B cell (primary cell): ENCODE measurements around the gene TRRAP. TPM values are rescaled to one million over a fixed set of nuclear protein-coding genes. Genes with fewer than 3 reads are reported as not detected.

Source experiments
- ATAC-seq: fragments of 200-7000 bp; cut with Tn5 transposase; one replicate; pipeline ENCODE4 v1.10.0; 2021; ENCODE audit warnings: low read depth, mild to moderate bottlenecking, moderate number of reproducible peaks, moderate library complexity
- CTCF ChIA-PET: fragments of 350-600 bp; sonication (Branson Sonifier 250); formaldehyde crosslinking; loops from one replicate; lab custom pipeline; 2021; ENCODE audit warnings: antibody characterized with exemption, inconsistent platforms; lab: Charles Lee
- POLR2A ChIA-PET: fragments of 350-600 bp; sonication (Branson Sonifier 250); formaldehyde crosslinking; loops from one replicate; lab custom pipeline; 2021; ENCODE audit warnings: antibody characterized with exemption; lab: Charles Lee
- DNase-seq: peaks from one replicate; pipeline ENCODE4 v3.0.0; 2013
- H2AFZ ChIP-seq: 2 replicates; pipeline ENCODE4 v1.6.1; 2012; ENCODE audit warnings: mild to moderate bottlenecking, low read depth, low read length; ENCODE audit not compliant: insufficient read depth, poor library complexity, severe bottlenecking
- H3K27ac ChIP-seq, 2 donors: 1 replicate in 1 of 2; 2 replicates in 1 of 2; pipeline ENCODE4 v1.5.1; 2012 to 2013; ENCODE audit warnings: low read length in 2 of 2, mild to moderate bottlenecking in 2 of 2, moderate library complexity in 1 of 2
- H3K27me3 ChIP-seq, 4 experiments: fragments of 200-600 bp in 1 of 4; sonication (generic) in 1 of 4; replicated peaks in 1 of 4; 1 replicate in 2 of 4; 2 replicates in 2 of 4; pipeline versions ENCODE4 v1.6.1 to v1.7.0; 2013 to 2016; ENCODE audit warnings: low read length in 3 of 4, mild to moderate bottlenecking in 2 of 4, mixed read lengths in 1 of 4, moderate library complexity in 1 of 4; ENCODE audit not compliant: insufficient read depth in 4 of 4, control insufficient read depth in 3 of 4; ENCODE audit errors: control extremely low read depth in 1 of 4
- H3K36me3 ChIP-seq, 2 experiments: replicated peaks in 1 of 2; 1 replicate in 1 of 2; 2 replicates in 1 of 2; pipeline versions ENCODE4 v1.6.1 to v1.7.1; 2013; ENCODE audit warnings: low read length in 1 of 2; ENCODE audit not compliant: insufficient read depth in 2 of 2, control insufficient read depth in 1 of 2; ENCODE audit errors: control extremely low read depth in 1 of 2, extremely low read depth in 1 of 2
- H3K4me1 ChIP-seq, 2 donors: fragments of 200-600 bp in 1 of 2; sonication (generic) in 1 of 2; 1 replicate in 1 of 2; 2 replicates in 1 of 2; pipeline versions ENCODE4 v1.5.1 to v1.6.1; 2013 to 2017; ENCODE audit warnings: low read length in 2 of 2; ENCODE audit not compliant: control insufficient read depth in 2 of 2, insufficient read depth in 2 of 2
- H3K4me2 ChIP-seq: replicated peaks from 2 replicates; pipeline ENCODE3; 2012; ENCODE audit warnings: mild to moderate bottlenecking, low read depth, low read length; ENCODE audit not compliant: poor library complexity, severe bottlenecking
- H3K4me3 ChIP-seq, 5 experiments: fragments of 200-600 bp in 1 of 5; sonication (generic) in 1 of 5; 1 replicate in 3 of 5; 2 replicates in 2 of 5; pipeline versions ENCODE4 v1.5.1 to v1.7.0; 2011 to 2016; ENCODE audit warnings: low read length in 4 of 5, mild to moderate bottlenecking in 4 of 5, low read depth in 2 of 5, control low read depth in 1 of 5, moderate library complexity in 1 of 5; ENCODE audit not compliant: insufficient read depth in 1 of 5; ENCODE audit errors: control extremely low read depth in 1 of 5, extremely low read depth in 1 of 5
- H3K79me2 ChIP-seq: fragments of 200-600 bp; sonication (generic); one replicate; pipeline ENCODE4 v1.6.0; 2016; ENCODE audit warnings: low read length; ENCODE audit not compliant: control insufficient read depth, insufficient read depth
- H3K9ac ChIP-seq: fragments of 200-600 bp; sonication (generic); 2 replicates; pipeline ENCODE4 v1.6.1; 2017; ENCODE audit warnings: mild to moderate bottlenecking, low read length, moderate library complexity
- H3K9me3 ChIP-seq, 3 donors: one replicate each; pipeline versions ENCODE4 v1.6.1 to v1.7.1; 2013; ENCODE audit warnings: low read length in 2 of 3; ENCODE audit not compliant: control insufficient read depth in 2 of 3, insufficient read depth in 1 of 3; ENCODE audit errors: control extremely low read depth in 1 of 3
- H4K20me1 ChIP-seq: 2 replicates; pipeline ENCODE4 v1.6.0; 2012; ENCODE audit warnings: mild to moderate bottlenecking, low read length; ENCODE audit not compliant: insufficient read depth, control insufficient read depth, poor library complexity, severe bottlenecking
- H3K27ac Mint-ChIP-seq: one replicate; pipeline ENCODE4 v1.8.0; 2021; ENCODE audit warnings: mixed read lengths
- H3K27me3 Mint-ChIP-seq: one replicate; pipeline ENCODE4 v1.8.0; 2021; ENCODE audit warnings: mixed read lengths
- H3K4me1 Mint-ChIP-seq: one replicate; pipeline ENCODE4 v1.8.0; 2021; ENCODE audit warnings: mixed read lengths
- H3K4me3 Mint-ChIP-seq: one replicate; pipeline ENCODE4 v1.8.0; 2021; ENCODE audit warnings: mixed read lengths
- H3K9me3 Mint-ChIP-seq: one replicate; pipeline ENCODE4 v1.8.0; 2022; ENCODE audit warnings: mixed read lengths; ENCODE audit not compliant: insufficient read depth
- EZH2 ChIP-seq: IDR thresholded peaks from 2 replicates; pipeline ENCODE4 v1.6.1; 2012; ENCODE audit warnings: borderline replicate concordance, low read depth, mild to moderate bottlenecking, moderate library complexity, low read length; ENCODE audit not compliant: insufficient read depth, poor library complexity, severe bottlenecking
- WGBS: methylation state at CpG from one replicate; pipeline ENCODE4 v1.1.5; 2013; ENCODE audit warnings: missing lambda C conversion rate; ENCODE audit not compliant: insufficient coverage; 5-methylcytosine and 5-hydroxymethylcytosine counted together
- intact Hi-C: fragments of 100-400 bp; cut with micrococcal nuclease; formaldehyde crosslinking; loops from one replicate; pipeline ENCODE4 v1.10.0; 2022
- polyA plus RNA-seq: library from polyadenylated mRNA; depleted of rRNA; stranded (reverse); fragments of >200 nt; gene quantifications from 2 replicates; pipeline ENCODE4 v1.2.3, GENCODE V29; 2012
- total RNA-seq, 2 donors: library from RNA; stranded (reverse); fragments of 120-200 nt in 1 of 2; gene quantifications; 1 replicate in 1 of 2; 2 replicates in 1 of 2; pipeline versions ENCODE4 v1.2.3 to v1.2.4, GENCODE V29; 2013 to 2022
- TF ChIP-seq, protein P1 (sequence below): fragments of 200-600 bp; IDR thresholded peaks from one replicate; pipeline ENCODE4 v1.8.0; 2022; ENCODE audit warnings: antibody characterized with exemption, mild to moderate bottlenecking

The TRRAP gene
- total and polyA plus RNA-seq, 2 donors (not counting 1 experiment from before 2014, with no cell fraction given) = 25.4 to 102 TPM

DNA sequence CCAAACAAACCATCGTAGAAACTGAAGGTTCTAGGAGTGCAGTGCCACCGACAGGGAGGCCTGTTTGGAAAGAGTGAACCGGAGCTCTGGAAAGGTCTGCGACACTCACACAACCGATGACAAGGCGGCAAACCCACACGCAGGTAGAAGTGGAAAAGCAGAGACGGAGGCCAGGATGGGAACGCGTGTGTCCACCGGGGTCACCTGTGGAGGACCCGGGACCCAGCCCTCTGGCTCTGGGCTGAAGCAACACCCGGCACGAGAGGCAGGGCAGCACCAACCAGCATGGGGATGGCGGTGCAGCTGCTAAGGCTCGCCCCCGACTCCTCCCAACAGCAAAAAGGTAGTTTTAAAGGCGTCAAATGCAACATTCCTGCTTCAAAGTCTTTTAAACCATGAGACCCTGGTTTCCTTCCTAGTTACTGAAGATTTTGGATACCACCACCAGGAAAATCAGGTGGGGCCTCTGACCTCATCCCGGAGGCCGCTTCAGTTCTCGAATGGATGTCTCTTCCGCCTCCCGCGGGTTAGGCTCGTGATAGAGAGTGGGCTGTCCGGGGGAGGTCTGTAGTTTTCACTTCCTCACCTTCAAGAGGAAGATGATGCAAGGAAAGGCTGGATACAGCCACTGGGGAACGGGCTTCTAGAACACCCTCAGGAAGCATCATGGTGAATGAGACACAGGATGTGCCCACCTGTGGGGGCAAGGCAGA is 150.1 kb downstream of the TRRAP start:
- Histone ChIP-seq H4K20me1 (no peaks in the 10 kb centered on the region), H3K9ac (no peak overlapping the region), H3K4me3 (no peak overlapping the region), H2AFZ (no peak overlapping the region), H3K79me2 (no peaks in the 10 kb centered on the region), H3K9me3 (no peaks in the 10 kb centered on the region), H3K27me3 (no peaks in the 10 kb centered on the region), H3K4me2 (no peak overlapping the region), H3K27ac (no peak overlapping the region), H3K36me3 (peaks cover 0 to 47% of the 10 kb centered on the region in 2 experiments), H3K4me1 (no peaks in the 10 kb centered on the region)
- ChIA-PET POLR2A (no interaction called here), CTCF (interaction anchor here (1.5 kb wide), 1 partner anchor 11 kb away, joined by 4 read pairs; no protein-coding TSS in a partner anchor)
- WGBS = 97% methylated on average over 19 of the region's 27 CpGs
- DNase-seq (no peak), ATAC-seq (no peak)
- Mint-ChIP-seq H3K27me3 (no peaks in the 10 kb centered on the region), H3K4me3 (no peak overlapping the region), H3K4me1 (no peaks in the 10 kb centered on the region), H3K9me3 (no peaks in the 10 kb centered on the region), H3K27ac (no peak overlapping the region)
- TF ChIP-seq, protein P1, sequence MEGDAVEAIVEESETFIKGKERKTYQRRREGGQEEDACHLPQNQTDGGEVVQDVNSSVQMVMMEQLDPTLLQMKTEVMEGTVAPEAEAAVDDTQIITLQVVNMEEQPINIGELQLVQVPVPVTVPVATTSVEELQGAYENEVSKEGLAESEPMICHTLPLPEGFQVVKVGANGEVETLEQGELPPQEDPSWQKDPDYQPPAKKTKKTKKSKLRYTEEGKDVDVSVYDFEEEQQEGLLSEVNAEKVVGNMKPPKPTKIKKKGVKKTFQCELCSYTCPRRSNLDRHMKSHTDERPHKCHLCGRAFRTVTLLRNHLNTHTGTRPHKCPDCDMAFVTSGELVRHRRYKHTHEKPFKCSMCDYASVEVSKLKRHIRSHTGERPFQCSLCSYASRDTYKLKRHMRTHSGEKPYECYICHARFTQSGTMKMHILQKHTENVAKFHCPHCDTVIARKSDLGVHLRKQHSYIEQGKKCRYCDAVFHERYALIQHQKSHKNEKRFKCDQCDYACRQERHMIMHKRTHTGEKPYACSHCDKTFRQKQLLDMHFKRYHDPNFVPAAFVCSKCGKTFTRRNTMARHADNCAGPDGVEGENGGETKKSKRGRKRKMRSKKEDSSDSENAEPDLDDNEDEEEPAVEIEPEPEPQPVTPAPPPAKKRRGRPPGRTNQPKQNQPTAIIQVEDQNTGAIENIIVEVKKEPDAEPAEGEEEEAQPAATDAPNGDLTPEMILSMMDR = no peak
- TF ChIP-seq EZH2 = no peak
- intact Hi-C loops = no loop called here
